Measurements from ENCODE around the gene CCL27. TPM values are rescaled to one million over a fixed set of nuclear protein-coding genes. Genes with fewer than 3 reads are reported as not detected.

The CCL27 gene
- polyA plus RNA-seq, 3 donors from 2014 or later, result not detected

DNA sequence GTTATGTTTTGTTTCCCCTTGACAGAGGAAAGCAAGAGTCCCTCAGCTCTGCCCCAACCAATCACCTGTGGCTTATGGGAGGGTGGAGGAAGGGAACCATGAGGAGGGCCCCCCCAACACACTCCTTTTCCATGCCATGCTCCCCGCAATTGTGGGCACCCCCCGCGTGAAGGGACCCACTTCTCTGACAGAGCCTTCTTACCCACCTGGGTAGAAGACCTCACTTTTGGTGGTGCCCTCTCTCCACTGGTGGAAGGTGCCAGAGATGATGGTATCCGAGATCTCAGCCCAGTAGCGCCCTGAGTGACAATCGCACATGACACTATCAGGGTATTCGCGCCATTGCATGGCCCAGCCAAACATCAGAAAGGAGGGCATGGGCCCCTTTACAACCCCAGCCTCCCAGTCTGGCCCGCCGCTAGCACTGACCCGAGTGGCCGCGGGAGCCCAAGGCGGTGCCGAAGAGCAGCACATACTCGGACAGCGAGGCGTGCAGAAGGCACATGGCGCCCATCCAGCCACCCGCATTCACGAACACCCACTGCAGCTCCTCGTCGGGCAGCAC is 25.6 kb downstream of the CCL27 start:
- no peaks in the 10 kb centered on the region for H3K9me3 Mint-ChIP-seq
- peaks cover 0 to 3% (median 0%) of the 10 kb centered on the region in 3 donors for H3K36me3 Mint-ChIP-seq
- H3K27ac Mint-ChIP-seq, result peak overlapping the region; percentile 81 to 92 (median 86)
- peaks cover 32 to 44% of the 10 kb centered on the region in 2 donors for H3K4me1 Mint-ChIP-seq
- peak overlapping the region; percentile 87 to 91 (median 89) for H3K4me3 Mint-ChIP-seq
- peaks cover 0 to 3% (median 0%) of the 10 kb centered on the region in 3 donors for H3K27me3 Mint-ChIP-seq (ENCODE audit: low read depth in 3 of 3)
- peak in 1 of 3 donors; percentile 9 for DNase-seq

DNA sequence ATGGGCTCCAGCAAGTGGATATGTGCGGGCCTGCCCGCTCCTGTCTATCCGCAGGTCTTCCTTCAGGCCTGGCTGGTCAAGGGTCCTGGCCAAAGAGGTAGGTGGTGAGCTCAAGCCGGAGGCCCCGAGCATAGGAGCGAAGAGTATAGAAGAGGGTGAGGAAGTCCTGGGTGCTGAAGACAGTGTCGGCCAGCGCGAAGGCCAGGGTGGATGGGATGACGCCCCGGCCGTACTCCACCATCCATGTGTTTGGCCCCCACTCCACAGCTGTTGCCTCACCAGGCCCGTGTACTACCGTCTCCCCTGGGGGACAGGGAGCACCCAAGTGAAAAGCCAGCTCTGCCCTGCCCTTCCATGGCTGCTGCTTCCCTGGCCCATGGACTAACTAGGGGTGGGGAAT is 26.9 kb downstream of the CCL27 start:
- peak overlapping the region in 4 of 5 donors; percentile 26 to 53 (median 37) for H3K4me3 Mint-ChIP-seq
- H3K27me3 Mint-ChIP-seq (ENCODE audit: low read depth in 3 of 3), result peaks cover 0 to 12% (median 3%) of the 10 kb centered on the region in 3 donors
- peaks cover 0 to 3% (median 0%) of the 10 kb centered on the region in 3 donors for H3K36me3 Mint-ChIP-seq
- H3K4me1 Mint-ChIP-seq, result peaks cover 32 to 44% of the 10 kb centered on the region in 2 donors
- no peak overlapping the region for H3K27ac Mint-ChIP-seq
- no peaks in the 10 kb centered on the region for H3K9me3 Mint-ChIP-seq
- no peak for DNase-seq

DNA sequence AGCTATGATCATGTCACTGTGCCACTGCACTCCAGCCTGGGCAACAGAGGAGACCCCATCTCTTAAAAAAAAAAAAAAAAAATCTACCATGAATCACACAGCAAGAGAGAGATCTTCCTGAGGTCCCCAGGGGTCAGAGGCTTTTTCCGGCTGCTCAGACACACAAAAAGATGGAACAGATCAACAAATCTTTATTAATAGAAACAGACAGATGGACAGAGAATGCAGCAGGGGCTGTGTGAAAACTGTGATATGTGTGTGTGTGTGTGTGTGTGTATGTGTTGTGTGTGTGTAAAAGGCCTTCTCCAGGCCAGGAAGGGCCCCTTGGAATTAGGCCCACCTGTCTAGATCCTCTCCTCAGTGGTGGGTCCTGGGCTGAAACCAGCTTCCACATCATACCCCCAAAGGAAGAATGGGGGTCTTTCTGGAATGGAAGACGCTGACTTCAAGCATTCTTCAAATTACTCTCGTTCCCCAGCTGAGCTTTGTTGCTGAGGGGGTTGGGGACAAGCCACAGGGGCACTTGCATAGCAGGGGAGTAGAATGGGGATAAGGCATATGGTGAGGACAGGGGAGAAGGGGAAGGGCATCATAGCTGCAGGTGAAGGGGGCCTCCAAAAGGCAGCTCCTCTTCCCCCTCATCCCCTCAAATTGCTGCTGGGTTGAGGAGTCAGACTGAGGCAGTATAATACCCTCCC is 27.8 kb downstream of the CCL27 start:
- Mint-ChIP-seq H3K9me3 (no peaks in the 10 kb centered on the region), H3K36me3 (peaks cover 0 to 3% (median 0%) of the 10 kb centered on the region in 3 donors), H3K4me3 (peak overlapping the region in 1 of 5 donors; percentile 18)

DNA sequence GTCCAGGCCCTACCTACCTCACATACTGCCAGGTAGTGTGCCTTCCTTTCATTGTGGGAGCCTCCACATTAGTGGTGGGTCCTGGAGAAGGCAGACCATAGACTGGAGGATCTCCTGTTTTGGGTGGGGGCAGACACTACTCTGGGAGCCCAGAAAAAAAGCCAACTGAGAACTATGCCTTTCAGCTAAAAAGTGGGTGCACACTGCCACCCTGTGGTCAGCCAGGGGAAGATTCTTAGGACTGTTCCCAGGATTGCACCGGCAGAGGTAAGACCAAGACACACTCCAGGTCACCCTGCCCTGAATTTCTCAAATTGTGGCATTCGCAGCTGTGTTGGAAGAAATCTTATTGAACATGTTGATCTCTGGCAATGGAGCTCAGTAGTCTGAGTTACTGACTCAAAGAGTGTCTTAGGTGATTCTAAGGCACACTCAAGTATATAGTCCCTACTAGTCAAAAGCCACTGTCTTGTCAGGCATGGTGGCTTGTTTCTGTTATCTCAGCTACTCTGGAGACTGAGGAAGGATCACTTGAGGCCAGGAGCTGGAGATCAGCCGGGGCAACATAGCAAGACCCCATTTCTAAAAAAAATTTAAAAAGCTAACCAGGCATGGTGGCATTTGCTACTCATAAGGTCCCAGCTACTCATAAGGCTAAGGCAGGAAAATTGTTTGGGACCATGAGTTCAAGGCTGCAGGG is 28.5 kb downstream of the CCL27 start:
- Mint-ChIP-seq H3K4me3 (peak overlapping the region in 3 of 5 donors; percentile 6 to 40 (median 29)), H3K9me3 (no peaks in the 10 kb centered on the region), H3K4me1 (peaks cover 37 to 49% of the 10 kb centered on the region in 2 donors), H3K27me3 (ENCODE audit: low read depth in 3 of 3) (peaks cover 1 to 26% (median 14%) of the 10 kb centered on the region in 3 donors), H3K36me3 (peaks cover 0 to 3% (median 0%) of the 10 kb centered on the region in 3 donors), H3K27ac (peak overlapping the region in 3 of 6 donors; percentile 17 to 37 (median 34))
- DNase-seq, result peak; percentile 73 to 77 (median 73)

More for the DNA sequence above, 27.8 kb downstream of the CCL27 start:
- no peak for DNase-seq
- Mint-ChIP-seq H3K27me3 (ENCODE audit: low read depth in 3 of 3) (peaks cover 1 to 19% (median 10%) of the 10 kb centered on the region in 3 donors), H3K27ac (no peak overlapping the region), H3K4me1 (peaks cover 32 to 44% of the 10 kb centered on the region in 2 donors)

DNA sequence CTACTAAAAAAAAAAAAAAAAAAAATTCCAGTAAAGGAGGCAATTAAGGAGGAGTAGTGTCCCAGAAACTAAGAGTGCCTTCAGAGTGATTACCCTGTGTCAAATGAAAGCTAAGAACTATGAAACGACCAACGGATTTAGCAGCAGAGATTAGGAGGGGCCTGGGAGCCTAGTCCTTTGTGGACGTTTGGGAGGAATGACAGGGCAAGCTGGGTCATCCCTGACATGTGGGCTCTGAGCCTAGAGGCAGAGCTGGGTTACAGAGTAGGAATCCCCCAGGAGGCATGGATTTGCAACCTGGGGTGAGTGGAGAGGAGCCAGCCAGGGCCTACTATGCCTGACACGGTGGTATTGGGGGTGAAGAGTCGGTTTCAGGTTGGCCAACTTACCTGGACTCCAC is 29.3 kb downstream of the CCL27 start:
- Mint-ChIP-seq H3K27ac (no peak overlapping the region), H3K9me3 (no peaks in the 10 kb centered on the region), H3K4me1 (peaks cover 35 to 48% of the 10 kb centered on the region in 2 donors), H3K27me3 (ENCODE audit: low read depth in 3 of 3) (peaks cover 6 to 29% (median 20%) of the 10 kb centered on the region in 3 donors), H3K36me3 (peaks cover 4 to 8% (median 5%) of the 10 kb centered on the region in 3 donors), H3K4me3 (no peak overlapping the region)
- no peak for DNase-seq

DNA sequence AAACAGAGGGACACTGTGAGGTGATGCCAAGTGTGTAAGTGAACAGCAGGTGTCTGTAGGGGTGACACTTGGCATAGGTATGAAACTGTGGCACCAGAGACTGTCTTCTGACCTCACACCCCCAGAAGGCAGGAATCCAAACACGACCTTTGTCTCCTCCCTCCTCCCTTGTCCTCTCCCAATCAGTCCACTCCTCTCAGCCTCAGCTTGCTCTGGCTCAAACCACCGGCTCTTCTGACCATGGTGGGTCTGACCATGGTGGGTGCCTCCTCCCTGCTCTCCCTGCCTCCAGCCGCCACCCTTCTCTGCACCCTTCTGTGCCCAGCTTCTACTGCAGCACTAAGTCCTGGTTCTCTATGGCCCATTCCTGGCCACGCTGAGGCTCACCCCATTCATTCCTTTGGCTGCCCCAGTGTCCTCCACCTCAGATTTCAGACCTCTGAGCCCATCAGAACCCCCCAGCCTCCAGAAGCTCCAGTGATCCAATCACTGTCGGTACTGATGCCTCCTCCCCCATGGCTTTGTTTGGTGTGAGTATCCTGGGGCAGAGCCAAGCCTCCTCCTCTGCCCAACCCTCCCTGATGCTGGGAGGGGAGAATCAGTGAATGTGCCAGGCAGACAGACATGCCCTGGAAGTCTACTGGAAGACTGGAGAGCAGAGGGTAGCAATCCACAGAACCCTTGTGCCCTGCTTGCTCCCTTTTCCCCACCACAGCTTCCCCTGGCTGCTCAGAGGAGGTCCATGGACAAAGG is 31.9 kb downstream of the CCL27 start:
- Mint-ChIP-seq H3K27me3 (ENCODE audit: low read depth in 3 of 3) (peaks cover 19 to 30% (median 28%) of the 10 kb centered on the region in 3 donors), H3K27ac (peak overlapping the region in 1 of 6 donors; percentile 20), H3K9me3 (no peaks in the 10 kb centered on the region), H3K4me1 (peaks cover 20 to 28% of the 10 kb centered on the region in 2 donors), H3K4me3 (peak overlapping the region in 4 of 5 donors; percentile 21 to 61 (median 37)), H3K36me3 (peaks cover 4 to 8% (median 5%) of the 10 kb centered on the region in 3 donors)
- DNase-seq, result no peak

DNA sequence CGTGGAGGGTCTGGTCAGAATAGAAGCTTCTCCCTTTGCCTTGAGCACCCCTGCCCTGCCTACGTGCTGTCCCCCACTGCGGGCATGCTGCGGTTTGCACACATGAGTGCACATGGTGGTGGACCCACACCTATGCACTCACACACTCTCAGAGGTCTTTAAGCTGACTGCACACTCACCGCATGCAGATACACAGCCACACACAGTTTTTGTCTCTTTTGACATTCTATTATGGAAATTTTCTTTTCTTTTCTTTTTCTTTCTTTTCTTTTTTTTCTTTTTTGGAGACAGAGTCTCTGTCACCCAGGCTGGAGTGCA is 33.0 kb downstream of the CCL27 start:
- no peak for DNase-seq
- H3K27me3 Mint-ChIP-seq (ENCODE audit: low read depth in 3 of 3), result peaks cover 24 to 36% (median 32%) of the 10 kb centered on the region in 3 donors
- no peaks in the 10 kb centered on the region for H3K9me3 Mint-ChIP-seq
- peaks cover 4 to 8% (median 5%) of the 10 kb centered on the region in 3 donors for H3K36me3 Mint-ChIP-seq
- peak overlapping the region; percentile 73 to 88 (median 83) for H3K4me3 Mint-ChIP-seq
- H3K27ac Mint-ChIP-seq, result peak overlapping the region in 1 of 6 donors; percentile 35
- peaks cover 18 to 24% of the 10 kb centered on the region in 2 donors for H3K4me1 Mint-ChIP-seq

DNA sequence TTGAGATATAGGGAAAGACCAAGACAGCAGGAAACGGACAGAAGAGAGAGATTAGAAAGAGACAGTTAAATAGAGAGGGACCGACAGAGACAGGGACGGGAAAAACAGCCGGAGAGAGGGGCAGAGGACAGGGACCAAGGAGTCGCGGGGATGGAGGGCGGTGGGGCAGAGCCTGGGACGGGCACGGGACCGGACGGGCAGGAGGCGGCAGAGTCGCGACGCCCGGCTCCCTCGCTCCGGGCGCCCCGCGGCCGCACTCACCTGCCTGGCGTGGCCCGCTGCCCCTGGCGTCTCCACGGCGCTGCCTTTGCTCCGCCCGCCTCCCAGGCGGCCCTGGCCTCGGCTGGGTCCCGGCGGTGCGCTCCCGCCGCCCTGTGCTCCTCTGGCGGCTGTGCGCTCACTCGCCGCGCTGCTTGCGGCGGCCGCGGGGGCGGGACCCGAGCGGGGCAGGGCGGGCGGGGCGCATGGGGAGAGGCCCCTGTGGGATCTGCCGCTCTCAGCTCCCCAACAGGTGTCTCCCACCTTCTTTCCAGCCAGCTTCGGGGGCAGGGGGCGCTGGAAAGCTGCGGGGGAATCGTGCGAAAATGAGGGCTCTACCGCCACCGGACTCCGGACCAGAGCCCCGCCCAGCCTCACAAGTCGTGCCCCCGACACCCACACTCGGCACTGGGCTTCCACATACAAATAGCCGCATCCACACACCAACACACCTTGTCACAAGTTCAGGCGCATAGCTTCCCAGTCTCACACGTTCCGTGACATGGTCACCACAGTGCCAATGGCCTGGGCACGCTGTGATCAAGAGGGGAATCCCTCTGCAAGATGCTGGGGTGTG is 33.6 kb downstream of the CCL27 start, which contains the start of gene ARID3C:
ARID3C (minus strand) TSS at position 411 of the 835 bp plus-strand sequence. CDS start 1,052 bp downstream, outside the sequence.
- Mint-ChIP-seq H3K27me3 (ENCODE audit: low read depth in 3 of 3) (peaks cover 26 to 40% (median 34%) of the 10 kb centered on the region in 3 donors), H3K36me3 (peaks cover 4 to 6% (median 5%) of the 10 kb centered on the region in 3 donors), H3K4me1 (peaks cover 14 to 19% of the 10 kb centered on the region in 2 donors), H3K4me3 (peak within 1 kb of the TSS; percentile 82 to 92 (median 88)), H3K27ac (peak within 1 kb of the TSS in 2 of 6 donors; percentile 35 to 58), H3K9me3 (no peaks in the 10 kb centered on the region)
- peak; percentile 20 to 39 (median 37) for DNase-seq

DNA sequence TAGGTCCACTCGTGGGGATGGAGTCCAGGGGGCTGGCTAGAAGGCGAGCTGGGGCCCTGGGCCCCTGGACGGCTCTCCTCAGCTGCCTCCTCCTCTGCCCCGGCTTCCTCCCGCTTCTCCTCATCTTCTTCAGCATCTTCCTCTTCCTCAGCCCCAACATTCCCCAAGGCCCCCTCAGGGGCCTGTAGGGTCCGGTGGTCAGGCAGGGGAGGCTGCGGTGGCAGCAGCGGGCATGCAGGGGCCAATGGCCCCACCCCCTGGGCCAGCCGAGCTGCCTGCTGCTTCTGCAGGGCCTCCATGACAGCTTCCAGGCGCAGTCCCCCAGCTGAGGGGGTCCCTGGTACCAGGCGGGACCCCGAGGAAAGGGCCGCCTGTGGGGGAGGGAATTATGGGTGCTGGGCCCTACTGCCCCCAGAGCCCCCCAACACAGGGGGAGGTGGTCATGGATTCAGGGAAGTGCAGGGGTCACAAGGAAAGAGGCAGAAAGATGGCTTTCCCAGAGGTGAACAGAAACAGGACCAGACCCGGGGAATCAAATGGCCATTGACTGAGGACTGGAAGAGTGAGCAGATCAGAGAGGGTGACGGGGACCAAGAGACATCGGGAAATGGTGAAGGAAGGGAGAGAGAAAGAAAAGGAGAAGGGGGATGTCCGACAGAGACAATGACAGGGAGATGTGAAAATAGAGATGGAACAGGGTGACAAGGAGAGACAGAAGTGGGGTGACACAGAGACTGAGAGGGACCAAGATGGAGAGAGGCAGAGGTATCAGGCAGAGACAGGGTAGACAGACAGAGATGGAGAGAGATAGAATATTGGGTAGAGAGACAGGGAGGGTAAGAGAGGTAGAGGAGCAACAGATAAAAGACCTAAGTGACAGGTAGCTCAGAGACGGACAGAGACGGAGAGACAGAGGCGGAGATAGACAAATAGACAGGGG is 34.5 kb downstream of the CCL27 start:
- peak overlapping the region in 2 of 6 donors; percentile 10 to 58 for H3K27ac Mint-ChIP-seq
- peak overlapping the region; percentile 79 to 92 (median 87) for H3K4me3 Mint-ChIP-seq
- peaks cover 4 to 5% (median 5%) of the 10 kb centered on the region in 3 donors for H3K36me3 Mint-ChIP-seq
- peaks cover 0 to 2% (median 0%) of the 10 kb centered on the region in 6 donors for H3K9me3 Mint-ChIP-seq
- peaks cover 16 to 17% of the 10 kb centered on the region in 2 donors for H3K4me1 Mint-ChIP-seq
- peaks cover 30 to 46% (median 37%) of the 10 kb centered on the region in 3 donors for H3K27me3 Mint-ChIP-seq (ENCODE audit: low read depth in 3 of 3)
- DNase-seq, result no peak

DNA sequence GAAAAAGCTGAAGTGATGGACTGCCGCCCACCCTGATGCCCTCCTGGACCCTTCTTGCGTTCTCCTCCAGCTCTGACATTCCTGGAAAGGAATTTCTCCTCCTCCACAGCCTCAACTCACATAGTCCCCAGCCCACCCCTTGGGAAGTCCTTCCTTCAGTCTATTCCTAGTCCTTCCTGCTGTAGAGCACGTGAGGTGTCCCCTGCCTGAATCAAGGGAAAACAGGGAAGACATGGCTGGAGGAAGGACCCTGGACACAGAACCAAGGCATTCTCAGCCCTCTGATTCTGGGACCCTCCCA is 37.3 kb downstream of the CCL27 start:
- no peak for DNase-seq
- H3K27ac Mint-ChIP-seq, result no peak overlapping the region
- H3K9me3 Mint-ChIP-seq, result peaks cover 0 to 2% (median 0%) of the 10 kb centered on the region in 6 donors
- no peak overlapping the region for H3K4me3 Mint-ChIP-seq
- H3K4me1 Mint-ChIP-seq, result peaks cover 26 to 30% of the 10 kb centered on the region in 2 donors
- peaks cover 35 to 56% (median 36%) of the 10 kb centered on the region in 3 donors for H3K27me3 Mint-ChIP-seq (ENCODE audit: low read depth in 3 of 3)
- peaks cover 4 to 5% (median 5%) of the 10 kb centered on the region in 3 donors for H3K36me3 Mint-ChIP-seq

DNA sequence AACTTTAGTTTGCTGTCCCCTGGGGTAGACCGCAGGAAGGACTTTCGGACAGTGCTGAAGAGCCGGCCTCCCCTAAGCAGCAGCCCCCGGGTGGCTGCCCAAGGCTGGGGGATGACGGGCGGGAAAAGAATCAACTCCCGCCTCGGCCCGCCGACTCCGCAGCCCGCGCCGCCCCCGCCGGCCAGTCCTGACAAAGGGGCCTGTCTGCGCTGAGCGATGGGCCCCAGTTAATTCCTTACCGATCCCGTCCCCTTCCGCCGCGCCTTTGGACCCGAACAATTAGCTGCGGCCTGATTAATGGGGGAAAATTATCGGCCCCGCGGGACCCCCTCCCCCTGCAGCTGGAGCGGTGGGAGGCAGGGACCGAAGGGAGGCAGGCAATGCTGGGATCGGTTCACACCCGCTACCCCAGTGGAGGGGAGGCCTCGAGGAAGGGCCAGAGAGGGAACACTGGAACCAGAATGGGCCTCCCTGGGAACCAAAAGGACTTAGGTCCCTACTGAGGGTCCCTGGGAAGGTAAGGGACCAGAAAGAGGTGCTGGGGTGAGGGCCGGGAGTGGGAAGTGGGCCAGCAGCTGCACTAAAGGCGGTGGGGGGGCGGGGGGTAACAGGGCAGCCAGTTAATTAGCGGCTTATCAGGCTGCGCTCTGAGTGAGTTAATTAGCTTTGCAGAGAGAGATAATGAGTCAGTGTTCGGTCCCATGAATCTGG is 37.8 kb downstream of the CCL27 start:
- H3K27ac Mint-ChIP-seq, result no peak overlapping the region
- peaks cover 0 to 2% (median 0%) of the 10 kb centered on the region in 6 donors for H3K9me3 Mint-ChIP-seq
- peaks cover 31 to 35% of the 10 kb centered on the region in 2 donors for H3K4me1 Mint-ChIP-seq
- peaks cover 34 to 52% (median 35%) of the 10 kb centered on the region in 3 donors for H3K27me3 Mint-ChIP-seq (ENCODE audit: low read depth in 3 of 3)
- DNase-seq, result no peak
- H3K36me3 Mint-ChIP-seq, result peaks cover 4 to 5% (median 5%) of the 10 kb centered on the region in 3 donors
- no peak overlapping the region for H3K4me3 Mint-ChIP-seq
